Gastrocnemius medialis (tissue), 4 donors: ENCODE results near the gene ITPK1. TPM values are rescaled to one million over a fixed set of nuclear protein-coding genes. Genes with fewer than 3 reads are reported as not detected.

Experiments used
- ATAC-seq, 2 donors: fragments of 150-250 bp; one replicate each; pipeline ENCODE4 v1.9.1; 2016
- DNase-seq, 2 donors: peaks; one replicate each; pipeline ENCODE4 v3.0.0-alpha.2; 2019
- H3K27ac ChIP-seq, 4 donors: fragments of 200-600 bp; sonication (generic); 1 replicate in 1 of 4; 2 replicates in 3 of 4; pipeline ENCODE4 v1.5.1; 2016 to 2018; ENCODE audit warnings: mild to moderate bottlenecking in 2 of 4, moderate library complexity in 1 of 4
- H3K27me3 ChIP-seq, 3 donors: fragments of 200-600 bp; sonication (generic) in 2 of 3; 1 replicate in 1 of 3; 2 replicates in 2 of 3; pipeline versions ENCODE4 v1.5.1 to v1.6.0; 2016 to 2019; ENCODE audit warnings: mild to moderate bottlenecking in 1 of 3, moderate library complexity in 1 of 3
- H3K36me3 ChIP-seq, 2 donors: fragments of 200-600 bp; sonication (generic) in 1 of 2; one replicate each; pipeline ENCODE4 v1.5.1; 2017 to 2018
- H3K4me1 ChIP-seq, 2 donors: fragments of 200-600 bp; sonication (generic) in 1 of 2; one replicate each; pipeline ENCODE4 v1.5.1; 2016 to 2017; ENCODE audit warnings: mild to moderate bottlenecking in 2 of 2
- H3K4me3 ChIP-seq, 4 donors: fragments of 200-600 bp; sonication (generic) in 3 of 4; 1 replicate in 1 of 4; 2 replicates in 3 of 4; pipeline ENCODE4 v1.5.1; 2016 to 2019; ENCODE audit warnings: mild to moderate bottlenecking in 2 of 4
- H3K9me3 ChIP-seq, 3 donors: fragments of 200-600 bp; sonication (generic) in 2 of 3; 1 replicate in 1 of 3; 2 replicates in 2 of 3; pipeline ENCODE4 v1.5.1; 2016 to 2019
- CTCF ChIP-seq, 5 experiments: fragments of 450-650 bp in 3 of 5; fragments of 200-600 bp in 2 of 5; sonication (generic) in 2 of 5; IDR thresholded peaks in 4 of 5; conservative IDR thresholded peaks in 1 of 5; 1 replicate in 4 of 5; 2 replicates in 1 of 5; pipeline ENCODE4 v1.5.1; 2016 to 2019; ENCODE audit warnings: antibody characterized with exemption in 5 of 5, mild to moderate bottlenecking in 3 of 5, moderate library complexity in 3 of 5
- POLR2A ChIP-seq, 2 donors: fragments of 450-650 bp; IDR thresholded peaks; one replicate each; pipeline ENCODE4 v1.6.1; 2017; ENCODE audit warnings: antibody characterized with exemption in 2 of 2, mild to moderate bottlenecking in 2 of 2, moderate library complexity in 2 of 2
- in situ Hi-C, 4 donors: fragments of 200-750 bp; cut with MboI; loops; one replicate each; pipeline versions ENCODE4 v1.15.0 to v1.8.0; 2017; ENCODE audit warnings: low sequenced_read_pairs in 4 of 4
- intact Hi-C: fragments of 100-400 bp; cut with DNase I; formaldehyde crosslinking; loops from one replicate; pipeline ENCODE4 v1.15.1; 2023; ENCODE audit warnings: low total_unique reads
- total RNA-seq, 4 donors: library from RNA; depleted of rRNA; stranded (reverse); fragments of >200 nt; gene quantifications; one replicate each; pipeline versions ENCODE4 v1.1.0 to v1.2.3, GENCODE V29; 2016

Gene ITPK1
- total RNA-seq, 4 donors from 2014 or later: 49.7 to 80.1 (median 53.6) TPM

GRCh38 chr14:93084866-93085857, 30.6 kb downstream of the ITPK1 start:
- in situ Hi-C loops: no loop called here
- intact Hi-C loops: no loop called here
- no peaks in the 10 kb centered on the region for H3K9me3 ChIP-seq
- H3K27ac ChIP-seq: no peak overlapping the region
- H3K27me3 ChIP-seq: no peaks in the 10 kb centered on the region
- no peak overlapping the region for H3K4me3 ChIP-seq
- ATAC-seq (no peak), DNase-seq (no peak)
- peaks cover 0 to 14% of the 10 kb centered on the region in 2 donors for H3K4me1 ChIP-seq
- no peak for TF ChIP-seq POLR2A (IDR thresholded peaks at IDR 0.05)
- TF ChIP-seq CTCF (IDR thresholded peaks at IDR 0.05 in 4 of 5, conservative IDR thresholded peaks at IDR 0.05 in 1 of 5): no peak
- no peaks in the 10 kb centered on the region for H3K36me3 ChIP-seq

- Histone ChIP-seq H3K9me3 (no peaks in the 10 kb centered on the region), H3K36me3 (no peaks in the 10 kb centered on the region), H3K4me1 (peaks cover 0 to 13% of the 10 kb centered on the region in 2 donors), H3K4me3 (no peak overlapping the region), H3K27me3 (no peaks in the 10 kb centered on the region), H3K27ac (no peak overlapping the region)
- no peak for TF ChIP-seq POLR2A (IDR thresholded peaks at IDR 0.05)
- no peak for TF ChIP-seq CTCF (IDR thresholded peaks at IDR 0.05 in 4 of 5, conservative IDR thresholded peaks at IDR 0.05 in 1 of 5)
- DNase-seq: no peak
- intact Hi-C loops (no loop called here), in situ Hi-C loops (no loop called here)
- no peak for ATAC-seq
Measured at GRCh38 chr14:93084402-93084801, 31.3 kb downstream of the ITPK1 start.

- DNase-seq (no peak), ATAC-seq (no peak)
- no peak overlapping the region for H3K4me3 ChIP-seq
- no peaks in the 10 kb centered on the region for H3K9me3 ChIP-seq
- H3K27me3 ChIP-seq: no peaks in the 10 kb centered on the region
- intact Hi-C loops (no loop called here), in situ Hi-C loops (no loop called here)
- no peak overlapping the region for H3K27ac ChIP-seq
- H3K36me3 ChIP-seq: no peaks in the 10 kb centered on the region
- peaks cover 0 to 13% of the 10 kb centered on the region in 2 donors for H3K4me1 ChIP-seq
- TF ChIP-seq POLR2A (IDR thresholded peaks at IDR 0.05): no peak
- TF ChIP-seq CTCF (IDR thresholded peaks at IDR 0.05 in 4 of 5, conservative IDR thresholded peaks at IDR 0.05 in 1 of 5): no peak
Measured at GRCh38 chr14:93083917-93084316, 31.8 kb downstream of the ITPK1 start.

GRCh38 chr14:93082576-93083001, 33.1 kb downstream of the ITPK1 start:
- in situ Hi-C loops (no loop called here), intact Hi-C loops (no loop called here)
- H3K36me3 ChIP-seq: no peaks in the 10 kb centered on the region
- H3K9me3 ChIP-seq: no peaks in the 10 kb centered on the region
- no peak overlapping the region for H3K27ac ChIP-seq
- ATAC-seq (no peak), DNase-seq (no peak)
- H3K4me3 ChIP-seq: no peak overlapping the region
- peaks cover 0 to 13% of the 10 kb centered on the region in 2 donors for H3K4me1 ChIP-seq
- TF ChIP-seq CTCF (IDR thresholded peaks at IDR 0.05 in 4 of 5, conservative IDR thresholded peaks at IDR 0.05 in 1 of 5): no peak
- TF ChIP-seq POLR2A (IDR thresholded peaks at IDR 0.05): no peak
- no peaks in the 10 kb centered on the region for H3K27me3 ChIP-seq
